ENCODE measurements around the gene CD2.

GRCh38 chr1:116708255-116708900 is 45.9 kb upstream of the CD2 start:
- TF ChIP-seq CTCF (IDR thresholded peaks at IDR 0.05; ENCODE audit: low read depth, low read length) (no peak), MAX (IDR thresholded peaks at IDR 0.05; ENCODE audit: low read depth, low read length) (no peak), POLR2A (IDR thresholded peaks at IDR 0.05; ENCODE audit: extremely low read depth, insufficient read length) (no peak)

Data from NB4 (cell line).